HEK293T (cell line): ENCODE results near the gene TMEM131.

Experiments
- BHLHE40 ChIP-seq: fragments of 450-650 bp; IDR thresholded peaks from 2 replicates; pipeline ENCODE4 v1.6.1; 2016; ENCODE audit warnings: mild to moderate bottlenecking, moderate library complexity, borderline replicate concordance
- ELF4 ChIP-seq: fragments of 450-650 bp; IDR thresholded peaks from 2 replicates; pipeline ENCODE4 v1.6.1; 2017; ENCODE audit warnings: antibody characterized with exemption
- FOXA1 ChIP-seq: fragments of 450-650 bp; IDR thresholded peaks from 2 replicates; pipeline ENCODE4 v1.6.1; 2016; ENCODE audit warnings: mild to moderate bottlenecking
- FOXM1 ChIP-seq: fragments of 450-650 bp; IDR thresholded peaks from 2 replicates; pipeline ENCODE4 v1.6.1; 2017; ENCODE audit warnings: mild to moderate bottlenecking, borderline replicate concordance
- NFRKB ChIP-seq: fragments of 450-650 bp; IDR thresholded peaks from 2 replicates; pipeline ENCODE4 v1.6.1; 2016; ENCODE audit warnings: mild to moderate bottlenecking, moderate library complexity
- SP1 ChIP-seq: fragments of 450-650 bp; IDR thresholded peaks from 2 replicates; pipeline ENCODE4 v1.6.1; 2017
- SUZ12 ChIP-seq: fragments of 450-650 bp; IDR thresholded peaks from 2 replicates; pipeline ENCODE4 v1.6.1; 2016; ENCODE audit warnings: mild to moderate bottlenecking
- TARDBP ChIP-seq: fragments of 450-650 bp; IDR thresholded peaks from 2 replicates; pipeline ENCODE4 v1.6.1; 2016

DNA sequence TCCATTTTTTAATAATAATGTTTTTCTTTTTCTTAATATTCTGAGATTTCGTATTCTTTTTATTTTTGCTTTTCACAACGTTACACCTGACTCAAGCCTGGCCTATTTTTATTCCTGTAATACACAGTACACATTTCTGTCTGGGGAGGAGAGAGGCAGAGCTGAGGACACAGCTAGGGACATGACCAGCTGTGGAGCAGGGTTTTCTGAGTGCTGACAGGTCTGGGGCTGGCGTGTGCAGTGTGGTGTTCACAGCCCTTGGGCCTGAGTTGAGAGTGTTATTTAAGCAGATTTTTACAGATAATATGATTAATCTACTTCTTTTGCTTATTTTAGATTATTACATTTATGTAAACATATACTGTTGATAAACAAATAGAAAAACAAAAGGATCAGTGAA, 226.4 kb downstream of the TMEM131 start:
- TF ChIP-seq SP1 (no peak), FOXM1 (no peak), SUZ12 (no peak), ELF4 (no peak), TARDBP (no peak), NFRKB (no peak), FOXA1 (no peak), BHLHE40 (no peak)
